GM19372 (cell line): ENCODE data around the gene TLR1.
"Not testable (repeated sequence)": the region's sequence is repeated elsewhere in the genome, so short reads cannot be mapped to it uniquely, and the experiment has no call there.

ENCODE experiments used
- ATAC-seq: cut with Tn5 transposase; IDR thresholded peaks from one replicate; pipeline ENCODE4 v1.9.1; 2021; ENCODE audit warnings: mild to moderate bottlenecking, low read depth, moderate library complexity; ENCODE audit not compliant: unreplicated experiment

Gene TLR1

GRCh38 chr4:38804654-38805295, at the start of gene TLR1:
TSS of gene TLR1 (minus strand) at chr4:38804791. CDS start at chr4:38798831, 5,960 bp downstream.
- ATAC-seq: peak; percentile 26

- no peak for ATAC-seq
Measured at GRCh38 chr4:38846015-38846414, 41.4 kb upstream of the TLR1 start.

- no peak for ATAC-seq
Measured at GRCh38 chr4:38842994-38843393, 38.4 kb upstream of the TLR1 start.

GRCh38 chr4:38837849-38838248, 33.3 kb upstream of the TLR1 start:
- ATAC-seq: no peak

GRCh38 chr4:38837334-38837733, 32.7 kb upstream of the TLR1 start:
- no peak for ATAC-seq

GRCh38 chr4:38834570-38834969, 30.0 kb upstream of the TLR1 start:
- no peak for ATAC-seq

- no peak for ATAC-seq
Measured at GRCh38 chr4:38832624-38833528, 28.3 kb upstream of the TLR1 start.

- ATAC-seq: no peak
Measured at GRCh38 chr4:38832206-38832605, 27.6 kb upstream of the TLR1 start.

GRCh38 chr4:38831653-38832052, 27.1 kb upstream of the TLR1 start:
- ATAC-seq: no peak

- no peak for ATAC-seq
Measured at GRCh38 chr4:38829237-38829636, 24.6 kb upstream of the TLR1 start.

GRCh38 chr4:38823766-38824165, 19.2 kb upstream of the TLR1 start:
- no peak for ATAC-seq

- ATAC-seq: no peak
Measured at GRCh38 chr4:38822748-38823303, 18.2 kb upstream of the TLR1 start.

GRCh38 chr4:38821739-38822138, 17.1 kb upstream of the TLR1 start:
- ATAC-seq: no peak

- no peak for ATAC-seq
Measured at GRCh38 chr4:38820329-38821061, 15.9 kb upstream of the TLR1 start.

- no peak for ATAC-seq
Measured at GRCh38 chr4:38819569-38819968, 15.0 kb upstream of the TLR1 start.

GRCh38 chr4:38818441-38818976, 13.9 kb upstream of the TLR1 start:
- ATAC-seq: no peak

GRCh38 chr4:38815885-38816782, 11.5 kb upstream of the TLR1 start:
- no peak for ATAC-seq

GRCh38 chr4:38814386-38814785, 9.8 kb upstream of the TLR1 start:
- ATAC-seq: no peak

- no peak for ATAC-seq
Measured at GRCh38 chr4:38811297-38811696, 6.7 kb upstream of the TLR1 start.

GRCh38 chr4:38807462-38807861, 2.9 kb upstream of the TLR1 start:
- not testable (repeated sequence) for ATAC-seq
